SU-DHL-6 (cell line): Measurements from ENCODE around the gene PLEKHA6.

Experiments
- CTCF ChIP-seq: fragments of 200-600 bp; sonication (generic); IDR thresholded peaks from one replicate; pipeline ENCODE4 v1.5.1; 2017; ENCODE audit warnings: antibody characterized with exemption, mild to moderate bottlenecking, low read length, moderate library complexity; ENCODE audit not compliant: insufficient read depth, poor library complexity, severe bottlenecking
- EZH2phosphoT487 ChIP-seq: fragments of 200-600 bp; sonication (generic), shearing (Covaris generic); conservative IDR thresholded peaks from 2 replicates; pipeline ENCODE4 v1.6.1; 2018; ENCODE audit warnings: mild to moderate bottlenecking, antibody characterized with exemption, low read length, moderate library complexity, mixed read lengths

DNA sequence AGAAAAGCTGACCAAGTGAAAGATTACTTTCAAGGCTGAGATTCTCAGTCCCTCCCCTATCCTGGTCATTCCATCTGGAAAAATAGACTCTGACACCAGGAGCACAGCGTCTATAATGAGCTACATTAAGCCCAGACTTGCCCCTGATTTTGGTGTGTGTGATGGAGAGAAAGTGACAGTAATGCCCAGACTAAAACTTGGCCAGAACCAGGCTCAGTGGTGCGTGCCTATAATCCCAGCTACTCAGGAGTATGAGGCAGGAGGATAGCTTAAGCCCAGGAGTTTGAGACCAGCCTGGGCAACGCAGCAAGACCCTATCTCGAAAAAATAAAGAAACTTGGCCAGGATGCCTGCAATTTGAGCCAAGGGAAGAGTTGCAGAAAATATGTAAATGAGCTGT is 15.9 kb downstream of the PLEKHA6 start:
- TF ChIP-seq CTCF (no peak), EZH2phosphoT487 (no peak)
